GM18870 (cell line): ENCODE data around the gene SPATA9.
"Not testable (repeated sequence)": the region's sequence is repeated elsewhere in the genome, so short reads cannot be mapped to it uniquely, and the experiment has no call there.

Experiments
- ATAC-seq: cut with Tn5 transposase; IDR thresholded peaks from one replicate; pipeline ENCODE4 v1.9.1; 2021; ENCODE audit warnings: moderate library complexity; ENCODE audit not compliant: unreplicated experiment

SPATA9 gene

GRCh38 chr5:95718203-95718602, 35.4 kb upstream of the SPATA9 start:
- peak; percentile 84 for ATAC-seq

- ATAC-seq, result no peak
Measured at GRCh38 chr5:95717439-95717838, 34.6 kb upstream of the SPATA9 start.

- ATAC-seq, result no peak
Measured at GRCh38 chr5:95715799-95716461, 33.1 kb upstream of the SPATA9 start.

- ATAC-seq, result no peak
Measured at GRCh38 chr5:95713960-95714710, 31.3 kb upstream of the SPATA9 start.

- ATAC-seq, result not testable (repeated sequence)
Measured at GRCh38 chr5:95713246-95713645, 30.5 kb upstream of the SPATA9 start.

DNA sequence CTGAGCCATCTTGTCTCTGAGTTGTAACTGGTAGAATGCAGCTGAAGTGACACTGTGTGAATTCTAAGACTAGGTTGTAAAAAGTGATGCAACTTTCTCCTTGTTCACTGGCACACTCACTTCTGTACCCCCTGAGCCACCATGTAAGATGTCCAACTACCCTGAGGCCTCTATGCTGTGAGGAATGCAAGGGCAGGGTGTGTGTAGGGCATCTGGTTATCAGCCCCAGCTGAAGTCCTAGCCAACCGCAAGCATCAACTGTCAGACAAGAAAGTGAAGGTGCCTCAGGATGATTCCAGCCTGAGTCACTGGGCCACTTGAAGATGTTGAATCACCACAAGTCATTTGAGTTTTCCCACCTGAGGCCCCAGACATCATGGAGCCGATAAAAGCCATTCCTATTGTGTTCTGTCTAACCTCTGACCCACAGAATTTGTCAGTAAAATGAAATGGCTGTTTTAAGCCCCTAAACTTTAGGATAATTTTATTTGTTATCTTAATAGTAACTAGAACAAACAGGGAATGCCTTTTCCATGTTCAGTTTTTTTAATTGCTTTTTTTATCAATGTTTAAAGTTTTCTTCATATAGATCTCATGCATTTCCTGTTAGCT, 29.7 kb upstream of the SPATA9 start:
- ATAC-seq, result no peak

DNA sequence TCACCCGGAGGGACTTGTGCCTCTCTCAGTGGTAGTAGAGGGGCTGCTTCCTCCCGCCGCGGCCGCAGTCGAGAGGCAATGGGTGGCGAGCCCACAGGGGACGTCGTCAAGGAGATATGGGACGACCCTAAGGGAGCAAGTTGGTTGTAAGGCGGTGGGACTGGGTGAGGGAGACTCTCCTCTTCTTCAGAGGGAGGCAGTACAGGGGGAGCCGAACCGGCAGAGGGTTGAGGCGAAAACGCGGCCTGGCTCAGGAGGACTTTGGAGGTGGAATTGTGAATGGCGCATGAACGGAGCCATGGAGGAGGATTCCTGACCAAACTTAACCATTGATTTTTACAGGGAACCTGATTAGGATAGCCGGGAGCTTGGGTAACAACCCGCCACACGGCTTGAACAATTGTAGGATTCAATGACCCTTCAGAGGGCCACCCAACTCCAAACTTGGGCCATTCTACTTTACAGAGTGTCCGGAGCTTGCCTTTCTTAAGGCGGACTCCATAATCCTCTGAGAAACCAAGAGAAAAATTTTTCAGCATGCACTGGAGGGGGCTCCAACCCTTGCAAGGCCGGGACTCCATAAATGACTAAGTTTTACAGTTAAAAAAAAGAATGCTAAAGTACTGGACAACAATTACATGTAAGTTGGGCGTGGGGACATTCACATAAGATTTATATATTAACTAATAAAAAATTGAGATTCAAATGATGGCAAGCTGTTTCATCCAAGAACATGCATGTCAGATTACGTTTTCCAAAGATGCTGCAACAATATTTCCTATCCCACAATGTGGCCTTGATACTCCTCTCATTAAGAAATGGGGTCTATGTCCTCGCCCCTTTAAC, 28.9 kb upstream of the SPATA9 start:
- ATAC-seq, result no peak

DNA sequence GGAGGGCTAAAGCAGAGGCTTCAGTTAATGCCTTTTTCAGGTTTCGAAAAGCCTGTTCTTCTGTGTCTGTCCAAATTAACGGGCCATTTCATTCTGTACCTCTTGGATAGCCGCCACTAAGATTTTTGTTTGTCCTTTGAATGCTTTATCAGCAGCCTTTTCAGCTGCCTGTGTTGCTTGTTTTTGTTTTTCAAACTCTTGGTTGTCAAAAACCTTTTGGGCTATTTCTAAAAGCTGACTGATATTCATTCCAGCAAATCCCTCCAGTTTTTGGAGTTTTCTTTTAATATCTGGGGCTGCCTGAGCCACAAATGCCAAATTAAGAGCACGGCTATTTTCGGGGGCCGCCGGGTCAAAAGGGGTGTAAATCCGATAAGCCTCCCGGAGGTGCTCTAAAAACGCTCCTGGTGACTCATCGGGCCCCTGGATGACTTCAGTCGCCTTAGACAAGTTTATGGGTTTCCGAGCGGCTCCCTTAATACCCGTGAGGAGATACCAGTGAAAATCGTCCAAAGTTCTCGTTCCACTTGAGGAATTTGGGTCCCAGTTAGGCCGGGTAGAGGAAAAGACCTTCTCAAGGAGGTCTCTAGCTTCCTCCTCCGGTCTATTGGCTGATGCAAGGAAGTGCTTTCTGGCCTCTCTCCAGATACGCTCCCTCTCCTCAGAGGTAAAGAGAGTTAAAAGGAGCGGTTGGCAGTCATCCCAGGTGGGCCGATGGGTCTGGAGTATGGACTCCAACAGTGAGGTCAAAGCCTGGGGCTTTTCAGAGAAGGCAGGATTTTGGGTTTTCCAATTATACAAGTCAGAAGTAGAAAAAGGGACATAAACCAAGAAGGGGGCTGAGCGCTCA, 28.1 kb upstream of the SPATA9 start:
- ATAC-seq, result not testable (repeated sequence)

DNA sequence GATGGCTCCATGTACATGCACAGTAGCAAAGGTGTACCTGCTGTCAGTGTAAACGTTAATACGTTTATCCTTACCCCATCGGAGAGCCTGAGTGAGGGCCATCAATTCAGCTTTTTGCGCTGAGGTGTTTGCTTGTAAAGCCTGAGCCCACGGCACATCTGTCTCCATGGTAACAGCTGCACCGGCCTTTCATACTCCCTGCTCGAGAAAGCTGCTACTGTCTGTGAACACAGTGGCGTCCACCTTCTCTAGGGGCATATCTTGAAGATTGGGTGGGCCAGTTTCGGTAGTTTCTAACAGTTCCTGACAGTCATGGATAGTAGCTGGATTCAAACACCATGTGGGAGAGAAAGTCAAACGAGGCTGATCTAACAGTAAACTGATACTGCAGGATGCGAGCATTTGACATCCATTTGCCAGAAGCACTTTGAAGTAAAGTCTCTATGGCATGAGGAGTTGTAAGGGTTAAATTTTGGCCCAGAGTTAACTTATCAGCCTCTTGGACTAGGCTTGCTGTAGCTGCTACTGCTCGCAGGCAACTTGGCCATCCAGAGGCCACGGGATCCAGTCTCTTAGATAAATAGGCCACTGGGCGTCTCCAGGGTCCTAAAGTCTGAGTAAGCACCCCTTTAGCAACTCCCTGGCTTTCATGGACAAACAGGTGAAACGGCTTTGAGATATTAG, 27.3 kb upstream of the SPATA9 start:
- ATAC-seq, result no peak

- no peak for ATAC-seq
Measured at GRCh38 chr5:95708876-95709275, 26.1 kb upstream of the SPATA9 start.

DNA sequence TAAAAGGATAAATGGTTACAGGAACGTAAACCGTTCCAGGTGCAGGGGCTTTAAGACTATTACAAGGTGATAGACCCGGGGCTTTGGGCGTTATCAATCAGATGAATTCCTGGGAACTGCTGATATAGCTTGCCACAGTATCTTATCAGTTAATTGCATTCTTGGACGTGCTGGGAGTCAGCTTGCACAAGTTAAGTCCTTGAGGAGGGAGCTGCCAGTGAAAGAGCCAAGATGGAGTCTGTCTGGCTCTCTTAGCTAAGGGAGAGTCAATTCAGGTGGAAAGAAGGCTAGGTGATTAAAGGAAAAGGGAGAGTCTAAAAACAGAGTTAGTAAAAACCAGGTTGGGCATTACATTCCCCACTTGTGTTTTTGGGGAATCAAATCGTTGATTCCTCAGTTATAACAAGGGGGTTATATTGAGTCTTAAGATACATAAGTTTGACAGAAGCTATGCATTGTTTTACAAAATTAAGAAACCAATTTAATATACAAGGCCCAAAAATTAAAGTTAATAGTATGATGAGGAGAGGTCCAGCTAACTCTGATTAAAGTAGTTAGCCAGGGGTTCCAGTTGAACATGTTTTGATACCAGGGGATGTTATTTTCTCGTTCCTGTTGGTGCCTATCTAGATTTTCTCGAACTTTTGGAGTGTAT, 24.9 kb upstream of the SPATA9 start:
- ATAC-seq, result not testable (repeated sequence)

GRCh38 chr5:95707055-95707454, 24.3 kb upstream of the SPATA9 start:
- ATAC-seq, result no peak

DNA sequence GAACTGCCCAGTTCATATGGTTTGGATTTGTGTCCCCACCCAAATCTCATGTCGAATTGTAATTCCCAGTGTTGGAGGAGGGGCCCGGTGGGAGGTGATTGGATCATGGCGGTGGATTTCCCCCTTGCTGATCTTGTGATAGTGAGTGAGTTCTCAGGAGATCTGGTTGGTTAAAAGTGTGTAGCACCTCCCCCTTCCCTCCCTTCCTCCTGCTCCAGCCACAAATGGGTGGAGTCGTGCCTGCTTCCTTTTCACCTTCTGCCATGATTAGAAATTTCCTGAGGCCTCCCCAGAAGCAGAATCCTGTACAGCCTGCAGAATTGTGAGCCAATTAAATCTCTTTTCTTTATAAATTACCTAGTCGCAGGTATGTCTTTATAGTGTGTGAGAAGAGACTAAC, 23.4 kb upstream of the SPATA9 start:
- ATAC-seq, result not testable (repeated sequence)

DNA sequence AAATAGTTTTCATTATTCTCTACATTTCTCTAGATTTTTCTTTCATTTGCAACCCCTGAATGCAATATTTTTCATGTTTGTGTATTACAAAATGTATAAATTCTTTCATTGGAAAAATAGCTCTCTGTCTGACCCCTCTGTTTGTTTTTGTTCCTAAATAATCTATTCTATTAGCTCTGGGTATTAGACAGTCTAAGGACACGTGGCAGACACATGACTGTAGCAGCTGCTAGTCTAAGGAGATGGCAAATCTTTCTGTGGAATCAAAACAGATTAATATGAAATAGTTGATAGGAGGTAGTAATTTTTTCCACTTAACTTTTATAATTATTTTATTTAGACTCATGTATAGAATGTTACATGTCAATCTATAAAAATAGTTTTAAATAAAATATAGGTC, 21.4 kb upstream of the SPATA9 start:
- no peak for ATAC-seq

GRCh38 chr5:95701074-95701473, 18.3 kb upstream of the SPATA9 start:
- ATAC-seq, result no peak

DNA sequence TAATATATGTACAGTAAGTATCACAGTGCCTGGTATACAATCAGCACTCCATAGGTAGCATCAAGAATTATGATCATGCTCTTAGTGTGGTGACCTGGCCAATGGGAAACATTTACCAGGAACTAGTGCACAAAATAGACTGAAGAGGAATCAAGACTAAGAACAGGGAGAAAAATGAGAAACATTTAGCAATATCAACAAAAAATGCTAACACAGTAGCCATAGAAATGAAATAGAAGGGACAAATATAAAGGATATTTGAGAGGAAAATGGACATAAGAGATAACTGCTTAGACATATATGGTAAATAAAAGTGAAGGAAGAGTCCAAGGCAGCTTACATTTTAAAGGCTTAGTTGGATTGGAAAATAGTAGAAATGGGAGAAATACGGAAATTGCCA, 16.5 kb upstream of the SPATA9 start:
- ATAC-seq, result no peak

- ATAC-seq, result no peak
Measured at GRCh38 chr5:95697781-95698681, 15.2 kb upstream of the SPATA9 start.

GRCh38 chr5:95690333-95690732, 7.5 kb upstream of the SPATA9 start:
- ATAC-seq, result no peak
